HG03060 (cell line): ENCODE data around the gene PDLIM1.
"Not testable (repeated sequence)": the region's sequence is repeated elsewhere in the genome, so short reads cannot be mapped to it uniquely, and the experiment has no call there.

Source experiments
- ATAC-seq: cut with Tn5 transposase; IDR thresholded peaks from one replicate; pipeline ENCODE4 v1.9.1; 2021; ENCODE audit warnings: low read depth, moderate number of reproducible peaks; ENCODE audit not compliant: unreplicated experiment

PDLIM1 gene

DNA sequence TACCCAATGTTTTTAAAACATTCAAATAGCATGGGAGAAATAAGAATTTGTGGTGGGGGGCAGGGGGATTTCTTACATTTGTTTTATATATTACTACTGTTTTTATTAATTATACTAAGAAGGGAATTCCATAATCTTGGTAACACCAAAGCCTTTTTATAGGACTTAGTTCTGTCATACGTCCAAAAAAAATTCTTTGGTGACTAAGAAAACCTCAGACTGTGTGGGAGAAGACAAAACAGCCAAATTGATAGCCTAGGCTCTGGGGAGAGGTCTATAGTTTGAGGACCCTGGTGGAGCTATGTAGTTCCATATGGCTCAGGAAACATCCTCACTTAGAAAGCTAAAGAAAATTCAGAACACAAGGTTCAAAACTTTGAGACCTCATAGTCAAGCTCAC lies 73.3 kb downstream of the PDLIM1 start:
- ATAC-seq, result no peak

DNA sequence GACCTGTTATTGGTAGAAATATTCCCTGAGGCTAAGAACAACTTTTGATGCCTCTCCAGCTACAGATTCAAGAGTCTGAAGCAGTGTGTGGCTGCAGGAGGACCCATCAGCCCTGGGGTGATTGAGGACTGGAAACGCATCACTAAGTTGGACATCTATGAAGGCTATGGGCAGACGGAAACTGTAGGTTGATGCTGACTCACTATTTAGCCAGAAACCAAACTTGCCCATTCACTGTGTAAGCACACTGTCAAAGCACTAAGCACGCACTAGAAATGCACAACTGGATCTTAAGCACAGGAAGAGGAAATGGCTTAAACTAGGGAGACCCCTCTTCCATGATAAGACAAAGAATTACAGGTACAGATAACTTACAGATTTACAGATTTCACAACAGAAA lies 76.0 kb downstream of the PDLIM1 start:
- peak; percentile 79 for ATAC-seq

- ATAC-seq, result no peak
Observed at GRCh38 chr10:95214369-95214768, 76.4 kb downstream of the PDLIM1 start.

DNA sequence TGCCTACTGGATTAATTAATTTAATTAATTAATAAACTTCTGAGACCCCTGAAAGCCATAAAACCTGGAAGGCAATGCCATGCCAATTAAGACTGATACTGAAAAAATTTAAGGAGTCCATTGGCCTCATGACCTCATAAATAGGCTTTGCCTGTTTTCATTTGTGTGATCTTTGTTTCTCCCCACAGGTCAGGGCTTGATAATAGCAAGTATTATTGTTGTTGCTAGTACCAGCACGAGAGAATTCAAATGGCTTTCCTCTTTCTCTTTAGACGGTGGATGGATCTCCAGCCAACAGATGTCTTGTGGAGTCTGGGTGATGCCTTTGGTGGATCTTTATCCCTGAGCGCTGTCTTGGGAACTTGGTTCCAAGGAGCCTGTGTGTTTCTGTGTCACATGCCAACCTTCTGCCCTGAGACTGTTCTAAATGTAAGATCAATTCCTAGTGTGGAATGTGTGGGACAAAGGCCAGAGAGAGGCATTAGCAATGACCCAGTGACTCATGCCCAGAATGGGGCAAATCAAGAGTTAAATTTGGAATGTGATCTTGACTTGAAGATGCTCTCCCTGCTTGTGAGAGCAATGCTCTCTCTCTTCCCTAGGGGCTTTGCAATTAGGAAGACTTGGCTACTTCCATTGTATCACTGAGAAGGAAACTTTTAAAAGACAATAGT lies 79.1 kb downstream of the PDLIM1 start:
- ATAC-seq, result no peak

DNA sequence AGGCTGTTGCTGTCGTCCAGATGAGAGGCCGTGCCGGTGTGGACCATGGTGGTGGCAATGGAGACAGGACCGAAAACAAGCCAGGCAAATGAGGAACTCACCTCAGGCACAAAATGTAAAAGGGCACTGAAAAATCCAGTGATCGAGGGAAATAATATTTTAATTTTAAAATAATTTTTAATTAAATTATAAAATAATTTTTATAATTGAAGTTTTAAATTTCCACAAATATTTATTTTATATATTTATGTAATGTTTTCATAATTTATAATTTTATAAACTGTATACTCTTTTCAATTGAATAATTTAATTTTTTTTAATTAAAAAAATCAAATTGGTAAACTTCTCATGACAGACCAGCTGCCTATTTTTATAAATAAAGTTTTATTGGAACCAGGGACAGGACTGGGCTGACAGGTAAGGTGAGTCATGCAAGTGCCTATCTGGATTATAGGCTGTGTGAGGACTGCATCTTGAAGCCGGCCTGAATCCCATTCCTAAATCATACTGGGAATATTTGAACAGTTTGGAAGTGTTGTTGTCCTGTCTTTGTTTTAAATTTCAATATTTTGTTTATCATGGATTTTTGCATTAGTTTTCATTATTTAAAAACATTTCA lies 81.2 kb downstream of the PDLIM1 start:
- no peak for ATAC-seq

DNA sequence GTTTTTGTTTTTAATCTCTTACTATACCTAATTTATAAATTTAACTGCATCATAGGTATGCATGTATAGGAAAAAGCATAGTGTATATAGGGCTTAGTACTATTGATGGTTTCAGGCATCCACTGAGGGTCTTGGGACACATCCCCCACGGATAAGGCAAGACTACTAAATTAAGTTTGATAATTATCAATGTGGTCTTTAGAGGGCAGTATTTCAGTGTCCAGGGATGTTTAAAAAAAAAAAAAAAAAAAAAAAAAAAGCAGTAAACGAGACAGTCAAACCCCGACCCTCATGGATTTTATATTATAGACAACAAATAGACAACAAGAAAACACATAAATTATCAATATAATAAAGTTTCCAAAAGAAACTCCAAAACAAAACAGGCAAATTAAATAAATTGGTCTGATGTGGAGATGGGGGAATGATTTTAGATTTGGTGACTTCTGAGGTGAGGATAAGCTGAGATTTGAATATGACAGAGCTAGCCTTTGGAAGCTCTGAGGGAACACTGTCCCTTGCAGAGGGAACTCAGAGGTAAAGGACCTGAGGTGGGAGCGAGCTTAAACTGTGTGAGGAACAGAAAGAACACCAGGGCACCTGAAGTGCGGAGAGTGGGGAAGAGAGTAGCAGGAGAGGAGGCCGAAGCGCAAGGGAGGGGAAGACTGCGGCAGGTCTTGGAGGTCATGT lies 82.0 kb downstream of the PDLIM1 start:
- ATAC-seq, result no peak

- not testable (repeated sequence) for ATAC-seq
Observed at GRCh38 chr10:95202865-95203264, 87.9 kb downstream of the PDLIM1 start.

DNA sequence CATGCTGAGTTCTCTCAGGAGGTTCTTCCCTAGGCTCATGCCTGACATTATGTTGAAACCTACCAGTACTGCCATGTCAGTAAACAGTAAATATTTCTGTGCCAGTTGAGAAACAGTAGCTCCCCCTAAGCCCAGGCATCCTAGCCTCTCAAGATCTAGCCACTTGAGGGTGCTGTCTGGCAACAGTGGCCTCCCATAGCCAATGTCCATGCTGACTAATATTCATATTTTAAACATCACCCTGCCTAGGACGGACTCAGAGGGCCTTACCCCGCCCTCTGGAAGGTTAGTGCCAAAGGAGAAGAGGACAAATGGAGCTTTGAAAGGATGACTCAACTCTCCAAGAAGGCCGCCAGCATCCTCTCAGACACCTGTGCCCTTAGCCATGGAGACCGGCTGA lies 89.1 kb downstream of the PDLIM1 start:
- no peak for ATAC-seq

GRCh38 chr10:95196046-95196445 lies 94.8 kb downstream of the PDLIM1 start:
- no peak for ATAC-seq

GRCh38 chr10:95193944-95194343 lies 96.9 kb downstream of the PDLIM1 start, which contains the start of gene ACSM6:
TSS of gene ACSM6 (plus strand) at chr10:95194238. CDS start at chr10:95194486, 248 bp downstream.
- ATAC-seq, result no peak

DNA sequence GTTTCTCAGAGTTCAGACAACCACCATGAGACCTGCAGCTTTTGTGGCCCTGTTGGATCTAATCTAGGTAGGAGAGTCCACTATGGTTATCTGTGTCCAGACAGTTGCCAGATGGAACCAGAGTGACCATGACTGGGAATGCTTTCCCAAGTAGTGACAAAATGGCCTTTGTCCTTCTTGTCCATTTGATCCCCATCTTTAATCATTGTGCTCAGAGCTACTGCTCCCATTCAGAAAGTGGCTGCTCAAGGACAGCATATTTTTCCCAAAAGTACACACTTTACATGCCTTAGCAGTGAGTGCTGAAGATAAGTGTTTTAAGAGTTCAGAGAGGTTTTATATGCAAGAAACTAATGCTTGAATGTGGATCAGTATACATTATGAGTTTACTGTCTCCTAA lies 102.2 kb downstream of the PDLIM1 start:
- no peak for ATAC-seq

DNA sequence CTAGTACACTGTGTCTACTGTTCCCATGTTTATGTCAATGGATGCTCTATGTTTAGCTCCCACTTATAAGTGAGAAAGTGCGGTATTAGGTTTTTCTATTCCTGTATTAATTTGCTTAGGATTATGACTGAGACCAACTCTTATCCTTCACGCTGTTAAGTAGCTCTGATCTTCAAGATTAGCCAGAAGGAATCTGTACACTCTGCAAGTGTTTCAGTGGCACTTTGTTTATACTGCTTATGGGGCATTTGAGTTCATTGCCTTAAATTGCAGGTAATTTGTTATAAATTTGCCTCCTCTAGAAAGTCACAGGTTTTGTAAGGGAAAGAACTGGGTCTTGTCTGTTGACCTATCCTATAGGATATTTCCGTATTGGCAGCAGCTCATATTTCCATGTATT lies 103.2 kb downstream of the PDLIM1 start:
- no peak for ATAC-seq
